ENCODE results near the gene CADPS. TPM values are rescaled to one million over a fixed set of nuclear protein-coding genes. Genes with fewer than 3 reads are reported as not detected.

The CADPS gene
- total RNA-seq, 2 experiments from 2014 or later, result 61.3 to 68.6 TPM

DNA sequence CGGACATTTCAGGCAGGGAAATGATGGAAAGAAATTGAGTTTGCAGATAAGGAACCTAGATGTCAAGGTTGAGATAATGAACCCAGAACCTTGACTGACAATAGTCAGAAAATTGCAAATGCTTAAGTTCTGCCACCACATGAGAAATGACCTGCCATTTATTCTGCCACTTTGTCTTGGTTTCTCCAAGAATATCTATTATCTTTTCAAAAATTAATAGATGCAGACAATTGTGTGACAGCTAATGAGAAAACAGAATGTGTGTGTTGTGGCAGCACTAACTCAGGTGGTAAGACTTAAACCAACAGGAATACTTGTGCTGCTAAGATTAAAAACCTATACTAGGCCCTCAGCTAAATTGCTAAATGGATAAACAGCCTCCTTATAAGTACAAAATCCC is 52.3 kb downstream of the CADPS start:
- intact Hi-C loops (cut with micrococcal nuclease; ENCODE audit: unreplicated experiment), result loop anchor here (10.0 kb wide), 1 partner anchor 318 kb away; no protein-coding TSS in a partner anchor
- no peaks in the 10 kb centered on the region for H4K20me1 ChIP-seq (ENCODE audit: insufficient read depth, low read length)
- H3K4me3 ChIP-seq (ENCODE audit: low read depth, low read length, poor library complexity, severe bottlenecking), result peak overlapping the region; percentile 65
- CTCF ChIA-PET (ENCODE audit: unreplicated experiment), result no interaction called here
- DNase-seq (ENCODE audit: low spot score), result no peak
- TSS peak; percentile 93 for BruUV-seq (replicated peaks)
- H3K36me3 ChIP-seq (ENCODE audit: insufficient read depth, low read length), result peaks cover 7% of the 10 kb centered on the region; the same call in 1 of the 2 replicates
- no peaks in the 10 kb centered on the region; the same call in 1 of the 2 replicates for H3K9me3 ChIP-seq (ENCODE audit: low read length)
- peaks cover 48% of the 10 kb centered on the region; the same call in 1 of the 2 replicates for H3K79me2 ChIP-seq (ENCODE audit: insufficient read depth, low read depth, low read length)
- TF ChIP-seq, protein P1, sequence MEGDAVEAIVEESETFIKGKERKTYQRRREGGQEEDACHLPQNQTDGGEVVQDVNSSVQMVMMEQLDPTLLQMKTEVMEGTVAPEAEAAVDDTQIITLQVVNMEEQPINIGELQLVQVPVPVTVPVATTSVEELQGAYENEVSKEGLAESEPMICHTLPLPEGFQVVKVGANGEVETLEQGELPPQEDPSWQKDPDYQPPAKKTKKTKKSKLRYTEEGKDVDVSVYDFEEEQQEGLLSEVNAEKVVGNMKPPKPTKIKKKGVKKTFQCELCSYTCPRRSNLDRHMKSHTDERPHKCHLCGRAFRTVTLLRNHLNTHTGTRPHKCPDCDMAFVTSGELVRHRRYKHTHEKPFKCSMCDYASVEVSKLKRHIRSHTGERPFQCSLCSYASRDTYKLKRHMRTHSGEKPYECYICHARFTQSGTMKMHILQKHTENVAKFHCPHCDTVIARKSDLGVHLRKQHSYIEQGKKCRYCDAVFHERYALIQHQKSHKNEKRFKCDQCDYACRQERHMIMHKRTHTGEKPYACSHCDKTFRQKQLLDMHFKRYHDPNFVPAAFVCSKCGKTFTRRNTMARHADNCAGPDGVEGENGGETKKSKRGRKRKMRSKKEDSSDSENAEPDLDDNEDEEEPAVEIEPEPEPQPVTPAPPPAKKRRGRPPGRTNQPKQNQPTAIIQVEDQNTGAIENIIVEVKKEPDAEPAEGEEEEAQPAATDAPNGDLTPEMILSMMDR (conservative IDR thresholded peaks at IDR 0.05; ENCODE audit: low read length), result no peak
- TF ChIP-seq EZH2phosphoT487 (IDR thresholded peaks at IDR 0.05; ENCODE audit: borderline replicate concordance, low read depth, low read length), result no peak
- H3K4me2 ChIP-seq (ENCODE audit: low read length), result peak overlapping the region; percentile 69
- H3K27ac ChIP-seq (ENCODE audit: low read depth, low read length, poor library complexity, severe bottlenecking), result peak overlapping the region; percentile 85
- POLR2A ChIA-PET, result interaction anchor here (0.9 to 36.5 kb wide), 7 partner anchors 9 to 156 kb away, joined by 3 to 961 read pairs (median 13); no protein-coding TSS in a partner anchor
- no peaks in the 10 kb centered on the region for H3K9me2 ChIP-seq (ENCODE audit: insufficient read depth, low read length)
- peaks cover 94% of the 10 kb centered on the region for H3K4me1 ChIP-seq (ENCODE audit: insufficient read depth, low read length, poor library complexity, severe bottlenecking)
- H2AFZ ChIP-seq (ENCODE audit: low read length), result no peak overlapping the region

DNA sequence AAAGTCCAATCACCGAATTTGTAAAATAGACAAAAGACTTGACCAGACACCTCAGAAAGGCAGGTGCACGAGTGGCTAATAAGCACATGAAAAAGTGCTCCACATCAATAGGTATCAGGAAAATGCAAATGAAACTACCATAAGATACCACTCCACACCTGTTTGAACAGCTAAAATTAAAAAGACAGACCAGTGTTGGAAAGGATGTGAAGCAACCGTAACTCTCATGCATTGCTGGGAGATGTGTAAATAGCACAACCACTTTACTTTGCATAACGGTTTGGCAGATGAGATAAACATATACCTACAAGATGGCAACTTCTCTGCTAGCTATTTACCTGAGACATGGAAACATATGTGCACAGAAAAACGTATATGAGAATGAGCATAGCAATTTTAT is 56.9 kb downstream of the CADPS start:
- BruUV-seq (replicated peaks), result no TSS peak
- H3K4me2 ChIP-seq (ENCODE audit: low read length), result peak overlapping the region; percentile 77
- POLR2A ChIA-PET, result interaction anchor here (1.1 to 36.5 kb wide), 7 partner anchors 1 to 152 kb away, joined by 3 to 961 read pairs (median 7); no protein-coding TSS in a partner anchor

More for the DNA sequence above, 56.9 kb downstream of the CADPS start:
- Histone ChIP-seq H3K4me1 (ENCODE audit: insufficient read depth, low read length, poor library complexity, severe bottlenecking) (peaks cover 98% of the 10 kb centered on the region), H3K4me3 (ENCODE audit: low read depth, low read length, poor library complexity, severe bottlenecking) (peak overlapping the region; percentile 49), H3K36me3 (ENCODE audit: insufficient read depth, low read length) (peaks cover 3% of the 10 kb centered on the region), H3K79me2 (ENCODE audit: insufficient read depth, low read depth, low read length) (peaks cover 36% of the 10 kb centered on the region; the same call in 1 of the 2 replicates), H3K9me3 (ENCODE audit: low read length) (no peaks in the 10 kb centered on the region; the same call in 1 of the 2 replicates), H4K20me1 (ENCODE audit: insufficient read depth, low read length) (no peaks in the 10 kb centered on the region), H3K27ac (ENCODE audit: low read depth, low read length, poor library complexity, severe bottlenecking) (peak overlapping the region; percentile 99), H3K9me2 (ENCODE audit: insufficient read depth, low read length) (no peaks in the 10 kb centered on the region), H2AFZ (ENCODE audit: low read length) (peak overlapping the region; percentile 19; the same call in 1 of the 2 replicates)
- CTCF ChIA-PET (ENCODE audit: unreplicated experiment), result interaction anchor here (1.2 to 1.7 kb wide), 2 partner anchors 63 to 152 kb away, joined by 4 read pairs; no protein-coding TSS in a partner anchor
- peak; percentile 96 for DNase-seq (ENCODE audit: low spot score)
- TF ChIP-seq, protein P1 (conservative IDR thresholded peaks at IDR 0.05; ENCODE audit: low read length), result no peak
- TF ChIP-seq EZH2phosphoT487 (IDR thresholded peaks at IDR 0.05; ENCODE audit: borderline replicate concordance, low read depth, low read length), result no peak
- intact Hi-C loops (cut with micrococcal nuclease; ENCODE audit: unreplicated experiment), result loop anchor here (1.0 to 5.0 kb wide), 4 partner anchors 13 to 151 kb away; no protein-coding TSS in a partner anchor

All from OCI-LY7 (cell line).